Pancreas (tissue), 10 donors: ENCODE measurements around the gene TMEM214. TPM values are rescaled to one million over a fixed set of nuclear protein-coding genes. Genes with fewer than 3 reads are reported as not detected.

Experiments
- ATAC-seq, 4 donors: fragments of 200-7000 bp; cut with Tn5 transposase; one replicate each; pipeline versions ENCODE4 v1.8.0 to v1.9.1; 2020; ENCODE audit warnings: mild to moderate bottlenecking in 4 of 4, moderate library complexity in 4 of 4
- DNase-seq, 6 donors: peaks; one replicate each; pipeline ENCODE4 v3.0.0-alpha.2; 2020
- FAIRE-seq: peaks from 2 replicates; lab custom pipeline; 2012; peaks lifted over from hg19 to GRCh38; lab: Jason Lieb, UNC
- H3K27ac ChIP-seq, 4 donors: fragments of 200-600 bp; sonication (generic); 1 replicate in 3 of 4; 2 replicates in 1 of 4; pipeline versions ENCODE4 v1.5.0 to v1.8.0; 2020
- H3K27me3 ChIP-seq, 4 donors: fragments of 200-600 bp; one replicate each; pipeline ENCODE4 v1.8.0; 2021
- H3K36me3 ChIP-seq, 3 donors: fragments of 200-600 bp; sonication (generic) in 1 of 3; one replicate each; pipeline versions ENCODE4 v1.5.0 to v1.8.0; 2020 to 2021
- H3K4me1 ChIP-seq, 3 donors: fragments of 200-600 bp; one replicate each; pipeline ENCODE4 v1.8.0; 2021
- H3K4me3 ChIP-seq, 4 donors: fragments of 200-600 bp; sonication (generic) in 2 of 4; one replicate each; pipeline versions ENCODE4 v1.5.0 to v1.8.0; 2020 to 2021
- H3K9me3 ChIP-seq, 4 donors: fragments of 200-600 bp; one replicate each; pipeline ENCODE4 v1.8.0; 2021
- WGBS, 2 donors: extraction: QIAGEN DNeasy Blood & Tissue Kit; methylation state at CpG; one replicate each; pipeline ENCODE4 v1.1.7; 2013; 5-methylcytosine and 5-hydroxymethylcytosine counted together
- intact Hi-C, 3 donors: fragments of 100-400 bp; cut with DNase I; formaldehyde crosslinking; loops; one replicate each; pipeline versions ENCODE4 v1.11.1 to v1.14.2; 2022
- polyA plus RNA-seq, 2 donors: library from polyadenylated mRNA; stranded (reverse); fragments of 200-250 nt; gene quantifications; one replicate each; pipeline ENCODE4 v1.2.3, GENCODE V29; 2013
- total RNA-seq, 6 donors: library from RNA; stranded (reverse); fragmentation: NEBNext Ultra II Directional in 4 of 6; extraction: Animal tissue kit (Norgen Biotek cat#: 25700) in 4 of 6; gene quantifications; one replicate each; pipeline versions ENCODE4 v1.2.1 to v1.2.4, GENCODE V29; 2021 to 2023
- TF ChIP-seq, protein P1 (sequence below), 4 donors: fragments of 200-600 bp; sonication (generic) in 3 of 4; IDR thresholded peaks; one replicate each; pipeline versions ENCODE4 v1.5.0 to v1.8.0; 2021; ENCODE audit warnings: antibody characterized with exemption in 4 of 4
- donor health status: healthy with polysubstance abuse.
- donor health status: DM: no; HTN: no; CAD: no; lungs with moderate emphysema.
- donor health status: DM: no; HTN: no; CAD: no.
- donor health status: control.
- donor health status: control.
- donor health status: Bipolar disorder and iron deficiency.
- donor health status: DM: yes; HTN: yes; CAD: no.
- donor health status: DM: no; HTN: no; CAD: no.
- donor health status: DM: no; HTN: no; CAD: no.
- donor health status: DM: yes; HTN: yes; CAD: no.

TMEM214 gene
- total and polyA plus RNA-seq, 8 donors = 57.3 to 109 (median 64.6) TPM

GRCh38 chr2:27057184-27057583 is 24.4 kb downstream of the TMEM214 start:
- no peak for FAIRE-seq
- Histone ChIP-seq H3K27me3 (no peaks in the 10 kb centered on the region), H3K36me3 (peaks cover 0 to 13% (median 3%) of the 10 kb centered on the region in 3 donors), H3K4me1 (peaks cover 0 to 13% (median 8%) of the 10 kb centered on the region in 3 donors), H3K27ac (no peak overlapping the region), H3K9me3 (no peaks in the 10 kb centered on the region), H3K4me3 (no peak overlapping the region)
- intact Hi-C loops = no loop called here
- TF ChIP-seq, protein P1, sequence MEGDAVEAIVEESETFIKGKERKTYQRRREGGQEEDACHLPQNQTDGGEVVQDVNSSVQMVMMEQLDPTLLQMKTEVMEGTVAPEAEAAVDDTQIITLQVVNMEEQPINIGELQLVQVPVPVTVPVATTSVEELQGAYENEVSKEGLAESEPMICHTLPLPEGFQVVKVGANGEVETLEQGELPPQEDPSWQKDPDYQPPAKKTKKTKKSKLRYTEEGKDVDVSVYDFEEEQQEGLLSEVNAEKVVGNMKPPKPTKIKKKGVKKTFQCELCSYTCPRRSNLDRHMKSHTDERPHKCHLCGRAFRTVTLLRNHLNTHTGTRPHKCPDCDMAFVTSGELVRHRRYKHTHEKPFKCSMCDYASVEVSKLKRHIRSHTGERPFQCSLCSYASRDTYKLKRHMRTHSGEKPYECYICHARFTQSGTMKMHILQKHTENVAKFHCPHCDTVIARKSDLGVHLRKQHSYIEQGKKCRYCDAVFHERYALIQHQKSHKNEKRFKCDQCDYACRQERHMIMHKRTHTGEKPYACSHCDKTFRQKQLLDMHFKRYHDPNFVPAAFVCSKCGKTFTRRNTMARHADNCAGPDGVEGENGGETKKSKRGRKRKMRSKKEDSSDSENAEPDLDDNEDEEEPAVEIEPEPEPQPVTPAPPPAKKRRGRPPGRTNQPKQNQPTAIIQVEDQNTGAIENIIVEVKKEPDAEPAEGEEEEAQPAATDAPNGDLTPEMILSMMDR (IDR thresholded peaks at IDR 0.05) = no peak
- no peak for DNase-seq
- ATAC-seq = no peak
- WGBS, 2 donors = 88 to 95% methylated on average over 6 of the region's 6 CpGs

- no peak for DNase-seq
- WGBS, 2 donors = 88 to 91% methylated on average over 10 of the region's 10 CpGs
- peaks cover 0 to 13% (median 8%) of the 10 kb centered on the region in 3 donors for H3K4me1 ChIP-seq
- no peak for ATAC-seq
- no peaks in the 10 kb centered on the region for H3K27me3 ChIP-seq
- TF ChIP-seq, protein P1 (IDR thresholded peaks at IDR 0.05) = no peak
- FAIRE-seq = no peak
- H3K9me3 ChIP-seq = no peaks in the 10 kb centered on the region
- H3K36me3 ChIP-seq = peaks cover 0 to 13% (median 3%) of the 10 kb centered on the region in 3 donors
- intact Hi-C loops = no loop called here
- H3K4me3 ChIP-seq = no peak overlapping the region
- H3K27ac ChIP-seq = no peak overlapping the region
These were observed 25.4 kb downstream of the TMEM214 start for GRCh38 chr2:27058210-27058609.

DNA sequence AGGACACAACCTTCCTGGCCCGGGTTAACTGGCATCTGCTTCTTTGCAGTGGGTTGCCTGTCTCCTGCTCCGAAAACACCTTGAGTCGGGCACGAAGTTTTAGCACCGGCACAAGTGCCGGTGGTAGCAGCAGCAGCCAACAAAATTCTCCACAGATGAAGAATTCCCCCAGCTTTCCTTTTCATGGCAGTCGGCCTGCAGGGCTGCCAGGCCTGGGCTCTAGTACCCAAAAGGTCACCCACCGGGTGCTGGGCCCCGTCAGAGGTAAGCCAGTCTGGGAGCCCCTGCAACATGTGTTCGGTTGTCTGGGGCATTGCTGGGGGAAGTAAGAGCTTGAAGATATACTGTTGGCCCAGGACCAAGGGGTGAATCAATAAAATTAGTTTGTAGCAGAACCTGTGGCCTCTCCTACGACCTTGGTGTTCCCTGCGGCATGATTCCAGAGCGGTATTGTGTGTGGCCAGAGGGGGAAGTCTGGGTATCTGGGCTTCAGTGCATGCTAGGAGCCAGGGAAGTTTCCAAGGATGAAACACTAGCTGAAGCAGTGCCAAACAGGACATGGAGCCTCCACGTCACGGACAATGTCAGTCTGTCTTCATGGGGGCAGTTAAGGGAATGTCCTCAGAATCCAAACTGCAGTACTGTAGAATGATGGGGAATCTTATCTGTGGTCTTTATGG is 26.5 kb downstream of the TMEM214 start:
- WGBS, 2 donors = 32 to 35% methylated on average over 15 of the region's 15 CpGs
- Histone ChIP-seq H3K4me3 (no peak overlapping the region), H3K4me1 (peaks cover 0 to 13% (median 8%) of the 10 kb centered on the region in 3 donors), H3K9me3 (no peaks in the 10 kb centered on the region), H3K27ac (peak overlapping the region in 1 of 4 donors; percentile 3), H3K36me3 (peaks cover 0 to 13% (median 3%) of the 10 kb centered on the region in 3 donors), H3K27me3 (no peaks in the 10 kb centered on the region)
- intact Hi-C loops = no loop called here
- FAIRE-seq = no peak
- peak; percentile 49 to 81 (median 70) for ATAC-seq
- DNase-seq = peak in 1 of 6 donors; percentile 45
- TF ChIP-seq, protein P1 (IDR thresholded peaks at IDR 0.05) = no peak

GRCh38 chr2:27060323-27060722 is 27.6 kb downstream of the TMEM214 start:
- no peaks in the 10 kb centered on the region for H3K27me3 ChIP-seq
- no peaks in the 10 kb centered on the region for H3K9me3 ChIP-seq
- H3K4me3 ChIP-seq = no peak overlapping the region
- H3K4me1 ChIP-seq = peaks cover 0 to 13% (median 8%) of the 10 kb centered on the region in 3 donors
- no peak for FAIRE-seq
- peak in 3 of 4 donors; percentile 26 to 50 (median 37) for ATAC-seq
- intact Hi-C loops = no loop called here
- DNase-seq = no peak
- WGBS, 2 donors = 50 to 57% methylated on average over 3 of the region's 3 CpGs
- no peak overlapping the region for H3K27ac ChIP-seq
- TF ChIP-seq, protein P1 (IDR thresholded peaks at IDR 0.05) = no peak
- H3K36me3 ChIP-seq = peaks cover 0 to 9% (median 3%) of the 10 kb centered on the region in 3 donors

DNA sequence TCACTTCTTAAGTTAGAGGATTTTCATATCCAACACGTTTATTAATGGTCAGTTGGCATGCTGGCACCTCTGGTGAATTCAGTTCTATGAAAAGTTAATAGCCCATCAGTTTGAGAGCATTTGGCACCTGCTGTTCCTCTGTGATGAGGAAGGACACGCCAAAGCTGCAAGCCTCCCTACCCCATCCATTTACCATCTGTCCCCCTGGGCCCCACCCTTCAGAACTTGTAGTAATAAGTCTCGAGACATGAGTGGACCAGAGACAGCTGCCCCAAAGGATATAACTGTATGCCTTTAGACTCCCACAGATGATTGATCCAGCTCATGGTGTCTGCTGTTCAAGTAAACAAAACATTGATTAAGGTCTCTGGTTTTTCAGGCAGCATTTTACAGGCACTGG is 32.4 kb downstream of the TMEM214 start:
- intact Hi-C loops = no loop called here
- ATAC-seq (no peak), DNase-seq (no peak), FAIRE-seq (no peak)
- Histone ChIP-seq H3K4me3 (no peak overlapping the region), H3K27ac (no peak overlapping the region), H3K36me3 (no peaks in the 10 kb centered on the region), H3K4me1 (peaks cover 7 to 9% (median 7%) of the 10 kb centered on the region in 3 donors), H3K9me3 (no peaks in the 10 kb centered on the region), H3K27me3 (no peaks in the 10 kb centered on the region)
- WGBS, 2 donors = 81 to 84% methylated on average over 3 of the region's 3 CpGs
- TF ChIP-seq, protein P1 (IDR thresholded peaks at IDR 0.05) = no peak
